IMR-90 (cell line): Measurements from ENCODE around the gene SASH1. TPM values are rescaled to one million over a fixed set of nuclear protein-coding genes. Genes with fewer than 3 reads are reported as not detected.

Experiments
- ATAC-seq: fragments of 200-7000 bp; cut with Tn5 transposase; 2 replicates; pipeline ENCODE4 v1.9.1; 2020; ENCODE audit warnings: low read depth, mild to moderate bottlenecking, moderate library complexity
- BruUV-seq: library from RNA; stranded (reverse); fragments of 400-500 nt; replicated peaks from 2 replicates; lab custom pipeline; 2021; lab: Mats Ljungman, UMichigan
- CTCF ChIA-PET: fragments of 300-600 bp; formaldehyde crosslinking; extraction: SDS; loops from one replicate; lab custom pipeline; 2021; ENCODE audit warnings: antibody characterized with exemption; lab: Yijun Ruan, JAX
- POLR2A ChIA-PET: fragments of 300-600 bp; sonication (Branson Sonifier 250); formaldehyde crosslinking; loops from one replicate; lab custom pipeline; 2022; ENCODE audit warnings: antibody characterized with exemption; ENCODE audit not compliant: unreplicated experiment; lab: Charles Lee
- DNase-seq: peaks from one replicate; pipeline ENCODE4 v3.0.0; 2013
- H2AFZ ChIP-seq: replicated peaks from 2 replicates; pipeline ENCODE3; 2013; ENCODE audit warnings: low read length, mild to moderate bottlenecking; ENCODE audit not compliant: poor library complexity
- H2AK5ac ChIP-seq: 2 replicates; pipeline ENCODE4 v1.6.1; 2013; ENCODE audit warnings: low read depth, low read length, inconsistent platforms
- H2AK9ac ChIP-seq: replicated peaks from 2 replicates; pipeline ENCODE3; 2013; ENCODE audit warnings: mild to moderate bottlenecking, low read depth, low read length, moderate library complexity; ENCODE audit not compliant: poor library complexity
- H2BK120ac ChIP-seq: 2 replicates; pipeline ENCODE4 v1.6.1; 2013; ENCODE audit warnings: low read depth, low read length, inconsistent platforms
- H2BK15ac ChIP-seq: 3 replicates; pipeline ENCODE4 v1.6.1; 2013; ENCODE audit warnings: low read depth, low read length, inconsistent platforms
- H2BK20ac ChIP-seq: 2 replicates; pipeline ENCODE4 v1.6.1; 2013; ENCODE audit warnings: low read depth, mild to moderate bottlenecking, inconsistent platforms, low read length, moderate library complexity
- H2BK5ac ChIP-seq: 2 replicates; pipeline ENCODE4 v1.6.1; 2013; ENCODE audit warnings: mild to moderate bottlenecking, low read depth, low read length, inconsistent platforms; ENCODE audit not compliant: poor library complexity, severe bottlenecking
- H3K14ac ChIP-seq: replicated peaks from 2 replicates; pipeline ENCODE4 v1.6.1; 2013; ENCODE audit warnings: low read depth, low read length, inconsistent platforms
- H3K18ac ChIP-seq: 2 replicates; pipeline ENCODE4 v1.6.1; 2013; ENCODE audit warnings: low read depth, low read length, control low read depth
- H3K23ac ChIP-seq: 2 replicates; pipeline ENCODE4 v1.6.1; 2013; ENCODE audit warnings: low read depth, low read length, inconsistent platforms
- H3K27ac ChIP-seq: 2 replicates; pipeline ENCODE4 v1.5.1; 2013; ENCODE audit warnings: mild to moderate bottlenecking, control low read depth, low read length; ENCODE audit not compliant: insufficient read depth
- H3K27me3 ChIP-seq: 2 replicates; pipeline ENCODE4 v1.6.1; 2013; ENCODE audit warnings: low read length; ENCODE audit not compliant: control insufficient read depth, insufficient read depth
- H3K36me3 ChIP-seq: 2 replicates; pipeline ENCODE4 v1.6.1; 2013; ENCODE audit warnings: low read length, mixed read lengths; ENCODE audit not compliant: control insufficient read depth, insufficient read depth
- H3K4ac ChIP-seq: 2 replicates; pipeline ENCODE4 v1.6.1; 2013; ENCODE audit warnings: low read depth, low read length, inconsistent platforms
- H3K4me1 ChIP-seq: 2 replicates; pipeline ENCODE4 v1.6.1; 2013; ENCODE audit warnings: low read length, mixed read lengths; ENCODE audit not compliant: control insufficient read depth, insufficient read depth
- H3K4me2 ChIP-seq: 2 replicates; pipeline ENCODE4 v1.6.1; 2013; ENCODE audit warnings: low read depth, mild to moderate bottlenecking, control low read depth, low read length, moderate library complexity
- H3K4me3 ChIP-seq: 2 replicates; pipeline ENCODE4 v1.5.1; 2013; ENCODE audit warnings: low read depth, mild to moderate bottlenecking, control low read depth, low read length, moderate library complexity; ENCODE audit not compliant: insufficient read depth
- H3K56ac ChIP-seq: 2 replicates; pipeline ENCODE4 v1.6.1; 2013; ENCODE audit warnings: low read length, inconsistent platforms; ENCODE audit not compliant: insufficient read depth; ENCODE audit errors: extremely low read depth
- H3K79me1 ChIP-seq, 2 experiments: 2 replicates each; pipeline ENCODE4 v1.6.1; 2013; ENCODE audit warnings: low read length in 2 of 2, inconsistent platforms in 1 of 2, low read depth in 1 of 2
- H3K9ac ChIP-seq: 2 replicates; pipeline ENCODE4 v1.6.1; 2013; ENCODE audit warnings: low read depth, low read length, control low read depth
- H3K9me1 ChIP-seq: 2 replicates; pipeline ENCODE4 v1.6.1; 2013; ENCODE audit warnings: low read length, inconsistent platforms; ENCODE audit not compliant: insufficient read depth
- H3K9me3 ChIP-seq: 2 replicates; pipeline ENCODE4 v1.6.1; 2013; ENCODE audit warnings: low read length; ENCODE audit not compliant: control insufficient read depth, insufficient read depth
- H4K20me1 ChIP-seq: 2 replicates; pipeline ENCODE4 v1.6.1; 2013; ENCODE audit warnings: low read length, inconsistent platforms; ENCODE audit not compliant: insufficient read depth
- H4K5ac ChIP-seq: 2 replicates; pipeline ENCODE4 v1.6.1; 2013; ENCODE audit warnings: mild to moderate bottlenecking, low read depth, low read length, control low read depth
- H4K8ac ChIP-seq, 2 experiments: 2 replicates each; pipeline ENCODE4 v1.6.1; 2013; ENCODE audit warnings: low read depth in 2 of 2, low read length in 2 of 2, control low read depth in 1 of 2, inconsistent platforms in 1 of 2
- H4K91ac ChIP-seq: 2 replicates; pipeline ENCODE4 v1.6.1; 2013; ENCODE audit warnings: low read depth, low read length, inconsistent platforms; ENCODE audit not compliant: insufficient read depth
- BHLHE40 ChIP-seq: fragments of 150-350 bp; IDR thresholded peaks from 2 replicates; pipeline ENCODE4 v1.6.1; 2016; ENCODE audit warnings: mild to moderate bottlenecking, low read depth, low read length
- CHD1 ChIP-seq: IDR thresholded peaks from 2 replicates; pipeline ENCODE4 v1.6.1; 2012; ENCODE audit warnings: low read depth, low read length, improper control_type of control experiment
- FOS ChIP-seq: fragments of 150-350 bp; IDR thresholded peaks from 2 replicates; pipeline ENCODE4 v1.6.1; 2016; ENCODE audit warnings: low read depth, low read length
- MAFK ChIP-seq: IDR thresholded peaks from 2 replicates; pipeline ENCODE4 v1.6.1; 2012; ENCODE audit warnings: low read depth, low read length, improper control_type of control experiment
- MAZ ChIP-seq: IDR thresholded peaks from 2 replicates; pipeline ENCODE4 v1.6.1; 2012; ENCODE audit warnings: low read depth, mild to moderate bottlenecking, low read length, improper control_type of control experiment, moderate library complexity, borderline replicate concordance
- MXI1 ChIP-seq: IDR thresholded peaks from 2 replicates; pipeline ENCODE4 v1.6.1; 2012; ENCODE audit warnings: low read depth, mild to moderate bottlenecking, low read length, moderate library complexity, borderline replicate concordance
- RCOR1 ChIP-seq: IDR thresholded peaks from 2 replicates; pipeline ENCODE4 v1.6.1; 2012; ENCODE audit warnings: mild to moderate bottlenecking, low read length, improper control_type of control experiment; ENCODE audit not compliant: insufficient replicate concordance
- SMC3 ChIP-seq: fragments of 150-350 bp; IDR thresholded peaks from 2 replicates; pipeline ENCODE4 v1.6.1; 2016; ENCODE audit warnings: low read depth, mild to moderate bottlenecking, antibody characterized with exemption, low read length, moderate library complexity
- WGBS, 2 experiments: methylation state at CpG; one replicate each; pipeline versions ENCODE4 v1.1.5 to v1.1.7; 2013; ENCODE audit warnings: missing lambda C conversion rate in 2 of 2; ENCODE audit not compliant: insufficient read length in 1 of 2; ENCODE audit errors: extremely low coverage in 2 of 2; 5-methylcytosine and 5-hydroxymethylcytosine counted together
- dilution Hi-C: fragments of 300-500 bp; cut with HindIII; formaldehyde crosslinking; loops from one replicate; pipeline ENCODE4 v1.14.3; 2018; ENCODE audit warnings: low sequenced_read_pairs; ENCODE audit not compliant: unreplicated experiment
- in situ Hi-C: fragments of 300-500 bp; cut with MboI; formaldehyde crosslinking; loops from 3 replicates; pipeline ENCODE4 v1.14.3; 2019; ENCODE audit warnings: low sequenced_read_pairs, inconsistent platforms, mixed read lengths
- intact Hi-C: fragments of 100-400 bp; cut with micrococcal nuclease; formaldehyde crosslinking; loops from 2 replicates; pipeline ENCODE4 v1.10.0; 2022
- polyA plus RNA-seq, 3 experiments: library from polyadenylated mRNA; depleted of rRNA; stranded (reverse); fragments of >200 nt; gene quantifications; 2 replicates each; pipeline ENCODE4 v1.2.3, GENCODE V29; 2012; ENCODE audit warnings: low replicate concordance in 1 of 3
- total RNA-seq: library from RNA; depleted of rRNA; stranded (reverse); fragments of >200 nt; gene quantifications from 2 replicates; pipeline ENCODE4 v1.2.3, GENCODE V29; 2012

The SASH1 gene
- total and polyA plus RNA-seq, 2 of the 4 experiments (the other 2 are of a cell fraction), result 11.6 to 16.5 TPM

GRCh38 chr6:148404456-148405054 is 61.9 kb downstream of the SASH1 start:
- TF ChIP-seq MAZ (no peak), BHLHE40 (no peak), SMC3 (no peak), CHD1 (no peak), RCOR1 (no peak), MXI1 (no peak), MAFK (no peak), FOS (no peak)
- 100% methylated on average over 1 of the region's 10 CpGs; no CpG with 5 or more reads in 1 of the 2 experiments for WGBS, 2 experiments

More at GRCh38 chr6:148404456-148405054, 61.9 kb downstream of the SASH1 start:
- Histone ChIP-seq H2BK15ac (peak overlapping the region; percentile 76; the same call in 2 of the 3 replicates), H3K14ac (peak overlapping the region; percentile 83; the same call in 1 of the 2 replicates), H4K8ac (no peak overlapping the region), H3K4ac (no peak overlapping the region), H3K4me2 (no peak overlapping the region), H2BK5ac (no peak overlapping the region), H4K91ac (no peak overlapping the region), H2AK9ac (no peak overlapping the region), H3K9me3 (no peaks in the 10 kb centered on the region), H4K5ac (no peak overlapping the region), H3K9me1 (peaks cover 12% of the 10 kb centered on the region), H3K4me1 (peaks cover 10% of the 10 kb centered on the region), H3K9ac (no peak overlapping the region), H3K36me3 (no peaks in the 10 kb centered on the region; the same call in 1 of the 2 replicates), H3K27me3 (no peaks in the 10 kb centered on the region), H3K18ac (no peak overlapping the region), H3K23ac (no peak overlapping the region), H3K56ac (no peak overlapping the region), H2BK20ac (0 out of 2 replicates have a peak overlapping the region, but pooled peaks have one; percentile 87), H4K20me1 (peaks cover 3% of the 10 kb centered on the region; the same call in 1 of the 2 replicates), H2BK120ac (no peak overlapping the region), H2AFZ (no peak overlapping the region), H3K27ac (no peak overlapping the region), H3K4me3 (no peak overlapping the region), H3K79me1 (peaks cover 20 to 47% of the 10 kb centered on the region in 2 experiments), H2AK5ac (peak overlapping the region; percentile 81; the same call in 1 of the 2 replicates)
- intact Hi-C loops, result loop anchor here (5.0 kb wide), 1 partner anchor 58 kb away; no protein-coding TSS in a partner anchor
- dilution Hi-C loops, result no loop called here
- in situ Hi-C loops, result no loop called here
- BruUV-seq, result no TSS peak
- DNase-seq, result no peak
- ATAC-seq, result no peak
- POLR2A ChIA-PET, result no interaction called here
- CTCF ChIA-PET, result no interaction called here
